ENCODE data around the gene APOBEC4.
A peak's percentile ranks its signal among the peaks of the same experiment; 100 is the strongest.

DNA sequence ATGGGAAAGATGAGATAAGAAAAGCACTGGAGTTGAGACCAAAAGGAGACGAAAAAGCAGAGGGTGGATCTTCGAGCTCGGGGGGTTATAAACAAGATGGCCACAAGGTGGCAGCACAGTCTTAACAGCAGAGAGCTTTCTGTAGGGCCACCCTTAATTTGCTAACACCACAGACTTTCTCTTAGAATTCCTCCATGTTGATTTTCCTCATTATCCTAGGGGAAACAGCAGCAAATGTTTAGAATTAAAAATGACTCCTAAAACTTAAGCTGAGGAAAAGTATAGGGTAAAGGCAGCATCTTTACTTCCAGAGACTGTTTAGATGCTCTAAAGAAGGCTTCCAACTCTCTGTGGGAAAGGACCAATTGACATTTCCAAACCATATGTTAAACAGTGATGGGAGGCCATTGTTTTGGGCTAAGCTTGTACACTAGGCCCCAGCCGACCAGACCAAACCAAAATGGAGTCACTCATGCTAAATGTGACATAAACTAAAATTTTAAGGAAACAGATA, 2.5 kb upstream of the APOBEC4 start:
- no peak for TF ChIP-seq POLR2AphosphoS5 (IDR thresholded peaks at IDR 0.05; ENCODE audit: low read depth)
- TF ChIP-seq, protein P1, sequence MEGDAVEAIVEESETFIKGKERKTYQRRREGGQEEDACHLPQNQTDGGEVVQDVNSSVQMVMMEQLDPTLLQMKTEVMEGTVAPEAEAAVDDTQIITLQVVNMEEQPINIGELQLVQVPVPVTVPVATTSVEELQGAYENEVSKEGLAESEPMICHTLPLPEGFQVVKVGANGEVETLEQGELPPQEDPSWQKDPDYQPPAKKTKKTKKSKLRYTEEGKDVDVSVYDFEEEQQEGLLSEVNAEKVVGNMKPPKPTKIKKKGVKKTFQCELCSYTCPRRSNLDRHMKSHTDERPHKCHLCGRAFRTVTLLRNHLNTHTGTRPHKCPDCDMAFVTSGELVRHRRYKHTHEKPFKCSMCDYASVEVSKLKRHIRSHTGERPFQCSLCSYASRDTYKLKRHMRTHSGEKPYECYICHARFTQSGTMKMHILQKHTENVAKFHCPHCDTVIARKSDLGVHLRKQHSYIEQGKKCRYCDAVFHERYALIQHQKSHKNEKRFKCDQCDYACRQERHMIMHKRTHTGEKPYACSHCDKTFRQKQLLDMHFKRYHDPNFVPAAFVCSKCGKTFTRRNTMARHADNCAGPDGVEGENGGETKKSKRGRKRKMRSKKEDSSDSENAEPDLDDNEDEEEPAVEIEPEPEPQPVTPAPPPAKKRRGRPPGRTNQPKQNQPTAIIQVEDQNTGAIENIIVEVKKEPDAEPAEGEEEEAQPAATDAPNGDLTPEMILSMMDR (IDR thresholded peaks at IDR 0.05; ENCODE audit: insufficient read depth, low read length) = peak; percentile 62
- no peak for TF ChIP-seq REST (IDR thresholded peaks at IDR 0.05; ENCODE audit: insufficient replicate concordance, low read depth)
- TF ChIP-seq GABPA (IDR thresholded peaks at IDR 0.05; ENCODE audit: low read depth) = no peak
